Measurements from ENCODE around the gene SCYGR5. TPM values are rescaled to one million over a fixed set of nuclear protein-coding genes. Genes with fewer than 3 reads are reported as not detected.
"Not testable (repeated sequence)": the region's sequence is repeated elsewhere in the genome, so short reads cannot be mapped to it uniquely, and the experiment has no call there.

The SCYGR5 gene
- total RNA-seq, 5 donors from 2014 or later (not counting 1 experiment from before 2014, with no cell fraction given) = not detected

DNA sequence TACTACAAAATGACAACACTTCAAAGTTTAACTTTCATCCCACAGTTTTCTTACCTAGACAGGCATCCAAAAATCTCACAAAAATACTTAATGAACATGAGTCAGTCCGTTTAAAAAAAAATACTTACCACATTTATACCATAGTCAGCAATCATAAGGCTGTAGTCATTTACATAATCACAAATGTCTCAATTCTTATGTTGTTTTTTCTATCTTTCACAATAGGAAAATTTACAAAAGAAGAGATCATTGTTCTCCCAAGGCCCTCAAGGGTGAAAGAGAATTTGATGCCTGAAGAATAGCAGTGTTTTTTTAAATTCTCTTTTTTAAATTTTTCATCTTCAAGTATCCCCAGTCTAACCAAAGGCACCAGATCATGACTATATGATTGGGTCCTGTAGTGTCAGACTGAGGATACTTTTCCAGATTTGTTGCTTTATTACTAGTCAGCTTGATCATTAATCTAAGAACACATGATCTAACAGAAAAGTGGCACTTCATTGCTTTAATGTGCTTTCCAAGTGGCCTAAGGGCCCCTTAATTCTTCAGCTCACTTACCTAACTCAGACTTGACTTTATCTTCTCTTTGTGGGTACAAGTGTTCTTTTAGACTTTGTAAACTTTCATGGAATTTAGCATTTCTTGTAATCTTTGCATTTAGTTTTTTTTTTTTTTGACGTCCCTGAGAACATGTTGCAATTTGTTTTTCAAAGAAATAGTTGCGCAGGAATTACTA lies 4.7 kb downstream of the SCYGR5 start:
- ChIA-PET CTCF (interaction anchor here in 1 of 2 donors (0.7 kb wide), 1 partner anchor 1332 kb away, joined by 6 read pairs; no protein-coding TSS in a partner anchor), POLR2A (no interaction called here)
- Histone ChIP-seq H3K27ac (ENCODE audit: low read length) (no peak overlapping the region), H3K4me1 (ENCODE audit: control insufficient read depth in 1 of 2, extremely low read depth in 1 of 2, insufficient read depth in 2 of 2, low read length in 2 of 2) (no peaks in the 10 kb centered on the region), H3K27me3 (replicated peaks in 1 of 2; ENCODE audit: control insufficient read depth in 2 of 2, extremely low read depth in 1 of 2, insufficient read depth in 2 of 2, low read length in 1 of 2) (no peaks in the 10 kb centered on the region), H3K4me3 (ENCODE audit: control insufficient read depth in 1 of 2, extremely low read depth in 1 of 2, low read length in 1 of 2) (no peak overlapping the region), H3K36me3 (ENCODE audit: control insufficient read depth in 2 of 2, extremely low read depth in 1 of 2, insufficient read depth in 1 of 2, low read length in 1 of 2) (no peaks in the 10 kb centered on the region), H3K9me3 (no peaks in the 10 kb centered on the region)
- Mint-ChIP-seq H3K27me3 (peaks cover 5 to 6% of the 10 kb centered on the region in 2 donors), H3K4me3 (no peak overlapping the region), H3K27ac (no peak overlapping the region), H3K36me3 (no peaks in the 10 kb centered on the region), H3K4me1 (no peaks in the 10 kb centered on the region), H3K9me3 (no peaks in the 10 kb centered on the region)
- DNase-seq (no peak), ATAC-seq (replicated peaks in 1 of 4) (no peak)
- WGBS (ENCODE audit: insufficient coverage) = no CpG with 5 or more reads among the region's 3 CpGs

GRCh38 chr2:227673620-227674019 lies 7.0 kb downstream of the SCYGR5 start:
- no CpG with 5 or more reads among the region's 5 CpGs for WGBS (ENCODE audit: insufficient coverage)
- peaks cover 5 to 11% of the 10 kb centered on the region in 2 donors for H3K27me3 Mint-ChIP-seq
- H3K4me1 Mint-ChIP-seq; POLR2A ChIA-PET; H3K9me3 Mint-ChIP-seq; H3K36me3 ChIP-seq (ENCODE audit: control insufficient read depth in 2 of 2, extremely low read depth in 1 of 2, insufficient read depth in 1 of 2, low read length in 1 of 2); DNase-seq; H3K4me3 ChIP-seq (ENCODE audit: control insufficient read depth in 1 of 2, extremely low read depth in 1 of 2, low read length in 1 of 2); H3K9me3 ChIP-seq; H3K4me1 ChIP-seq (ENCODE audit: control insufficient read depth in 1 of 2, extremely low read depth in 1 of 2, insufficient read depth in 2 of 2, low read length in 2 of 2); H3K27ac ChIP-seq (ENCODE audit: low read length); H3K4me3 Mint-ChIP-seq; ATAC-seq (replicated peaks in 1 of 4); H3K27ac Mint-ChIP-seq; H3K36me3 Mint-ChIP-seq; CTCF ChIA-PET; H3K27me3 ChIP-seq (replicated peaks in 1 of 2; ENCODE audit: control insufficient read depth in 2 of 2, extremely low read depth in 1 of 2, insufficient read depth in 2 of 2, low read length in 1 of 2): not testable (repeated sequence)

DNA sequence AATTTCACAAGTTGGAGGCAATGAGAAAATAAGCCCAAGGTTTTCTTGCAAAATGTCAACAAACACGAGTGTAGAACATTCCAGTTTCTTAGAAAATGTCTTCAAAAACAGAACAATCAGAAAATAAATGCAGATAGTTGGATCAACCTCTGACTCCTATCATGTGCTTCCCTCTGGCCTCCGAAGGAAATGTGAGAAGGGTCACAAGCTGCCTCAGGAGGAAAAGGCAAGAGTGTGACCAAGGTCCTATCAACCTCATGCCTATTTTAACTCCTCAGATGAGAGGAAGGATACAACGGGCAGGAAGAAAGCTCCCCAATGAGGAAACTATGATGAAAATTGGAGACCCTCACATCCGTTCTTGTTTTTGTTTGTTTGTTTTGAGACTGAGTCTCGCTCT lies 7.9 kb downstream of the SCYGR5 start:
- no peaks in the 10 kb centered on the region for H3K4me1 Mint-ChIP-seq
- no peak overlapping the region for H3K4me3 Mint-ChIP-seq
- CTCF ChIA-PET = no interaction called here

GRCh38 chr2:227677928-227678327 lies 11.3 kb downstream of the SCYGR5 start:
- Histone ChIP-seq H3K9me3 (no peaks in the 10 kb centered on the region), H3K27me3 (replicated peaks in 1 of 2; ENCODE audit: control insufficient read depth in 2 of 2, extremely low read depth in 1 of 2, insufficient read depth in 2 of 2, low read length in 1 of 2) (peaks cover 0 to 3% of the 10 kb centered on the region in 2 experiments), H3K4me1 (ENCODE audit: control insufficient read depth in 1 of 2, extremely low read depth in 1 of 2, insufficient read depth in 2 of 2, low read length in 2 of 2) (no peaks in the 10 kb centered on the region), H3K4me3 (ENCODE audit: control insufficient read depth in 1 of 2, extremely low read depth in 1 of 2, low read length in 1 of 2) (no peak overlapping the region), H3K27ac (ENCODE audit: low read length) (no peak overlapping the region), H3K36me3 (ENCODE audit: control insufficient read depth in 2 of 2, extremely low read depth in 1 of 2, insufficient read depth in 1 of 2, low read length in 1 of 2) (no peaks in the 10 kb centered on the region)
- no CpG with 5 or more reads among the region's 3 CpGs for WGBS (ENCODE audit: insufficient coverage)
- Mint-ChIP-seq H3K4me1 (no peaks in the 10 kb centered on the region), H3K9me3 (no peaks in the 10 kb centered on the region), H3K27ac (no peak overlapping the region), H3K27me3 (peaks cover 3 to 15% of the 10 kb centered on the region in 2 donors), H3K36me3 (no peaks in the 10 kb centered on the region), H3K4me3 (no peak overlapping the region)
- POLR2A ChIA-PET = no interaction called here
- ATAC-seq (replicated peaks in 1 of 4) (no peak), DNase-seq (no peak)
- CTCF ChIA-PET = no interaction called here

More for the DNA sequence above, 7.9 kb downstream of the SCYGR5 start:
- Mint-ChIP-seq H3K27me3 (peaks cover 5 to 11% of the 10 kb centered on the region in 2 donors), H3K27ac (no peak overlapping the region), H3K9me3 (no peaks in the 10 kb centered on the region), H3K36me3 (no peaks in the 10 kb centered on the region)
- Histone ChIP-seq H3K27me3 (replicated peaks in 1 of 2; ENCODE audit: control insufficient read depth in 2 of 2, extremely low read depth in 1 of 2, insufficient read depth in 2 of 2, low read length in 1 of 2) (peaks cover 0 to 3% of the 10 kb centered on the region in 2 experiments), H3K36me3 (ENCODE audit: control insufficient read depth in 2 of 2, extremely low read depth in 1 of 2, insufficient read depth in 1 of 2, low read length in 1 of 2) (no peaks in the 10 kb centered on the region), H3K4me1 (ENCODE audit: control insufficient read depth in 1 of 2, extremely low read depth in 1 of 2, insufficient read depth in 2 of 2, low read length in 2 of 2) (no peaks in the 10 kb centered on the region), H3K4me3 (ENCODE audit: control insufficient read depth in 1 of 2, extremely low read depth in 1 of 2, low read length in 1 of 2) (no peak overlapping the region), H3K9me3 (no peaks in the 10 kb centered on the region), H3K27ac (ENCODE audit: low read length) (no peak overlapping the region)
- 90% methylated on average over 3 of the region's 5 CpGs for WGBS (ENCODE audit: insufficient coverage)
- POLR2A ChIA-PET = no interaction called here
- DNase-seq (no peak), ATAC-seq (replicated peaks in 1 of 4) (no peak)

DNA sequence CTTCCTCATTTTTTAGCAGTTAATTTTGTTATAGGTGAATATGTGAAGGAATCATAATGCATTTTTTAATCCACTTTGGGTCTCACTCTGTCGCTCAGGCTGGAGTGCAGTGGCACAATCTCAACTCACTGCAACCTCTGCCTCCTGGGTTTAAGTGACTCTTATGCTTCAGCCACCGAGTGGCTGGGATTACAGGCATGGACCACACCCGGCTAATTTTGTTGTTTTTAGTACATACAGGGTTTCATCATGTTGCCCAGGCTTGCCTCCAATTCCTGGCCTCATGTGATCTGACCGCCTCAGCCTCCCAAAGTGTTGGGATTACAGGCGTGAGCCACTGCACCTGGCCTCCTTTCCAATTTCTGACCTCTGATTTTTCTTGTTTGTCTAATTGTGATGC lies 17.7 kb downstream of the SCYGR5 start:
- Mint-ChIP-seq H3K27me3 (peaks cover 25 to 26% of the 10 kb centered on the region in 2 donors), H3K36me3 (no peaks in the 10 kb centered on the region), H3K9me3 (no peaks in the 10 kb centered on the region), H3K27ac (no peak overlapping the region), H3K4me3 (no peak overlapping the region), H3K4me1 (no peaks in the 10 kb centered on the region)
- ChIA-PET CTCF (no interaction called here), POLR2A (no interaction called here)
- ATAC-seq (replicated peaks in 1 of 4) = no peak
- Histone ChIP-seq H3K36me3 (ENCODE audit: control insufficient read depth in 2 of 2, extremely low read depth in 1 of 2, insufficient read depth in 1 of 2, low read length in 1 of 2) (no peaks in the 10 kb centered on the region), H3K4me3 (ENCODE audit: control insufficient read depth in 1 of 2, extremely low read depth in 1 of 2, low read length in 1 of 2) (no peak overlapping the region), H3K27me3 (replicated peaks in 1 of 2; ENCODE audit: control insufficient read depth in 2 of 2, extremely low read depth in 1 of 2, insufficient read depth in 2 of 2, low read length in 1 of 2) (peaks cover 0 to 8% of the 10 kb centered on the region in 2 experiments), H3K4me1 (ENCODE audit: control insufficient read depth in 1 of 2, extremely low read depth in 1 of 2, insufficient read depth in 2 of 2, low read length in 2 of 2) (no peaks in the 10 kb centered on the region), H3K9me3 (no peaks in the 10 kb centered on the region), H3K27ac (ENCODE audit: low read length) (no peak overlapping the region)
- DNase-seq = no peak
- 81% methylated on average over 5 of the region's 5 CpGs for WGBS (ENCODE audit: insufficient coverage)

DNA sequence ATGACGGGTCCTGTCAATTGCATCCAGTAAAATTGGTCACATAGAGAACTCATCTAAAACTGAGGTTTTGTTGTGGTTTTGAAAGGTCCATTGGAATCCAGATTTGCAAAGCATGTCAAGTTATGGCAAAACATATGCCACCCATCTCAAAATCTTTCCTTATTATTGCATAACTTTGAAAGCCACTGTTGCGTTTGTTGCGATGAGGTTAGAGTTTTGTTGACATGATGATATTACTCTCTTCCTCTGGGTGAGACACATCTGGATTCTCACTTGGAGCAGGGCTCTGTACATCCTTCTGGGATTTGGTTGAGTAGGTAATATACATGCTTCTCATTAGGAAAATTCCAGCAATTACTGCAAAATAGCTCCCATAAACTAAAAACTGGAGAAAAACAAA lies 20.6 kb downstream of the SCYGR5 start:
- H3K9me3 Mint-ChIP-seq = no peaks in the 10 kb centered on the region

More for the DNA sequence above, 20.6 kb downstream of the SCYGR5 start:
- Mint-ChIP-seq H3K27me3 (peaks cover 33 to 35% of the 10 kb centered on the region in 2 donors), H3K4me3 (no peak overlapping the region), H3K4me1 (no peaks in the 10 kb centered on the region), H3K27ac (no peak overlapping the region), H3K36me3 (no peaks in the 10 kb centered on the region)
- Histone ChIP-seq H3K4me3 (ENCODE audit: control insufficient read depth in 1 of 2, extremely low read depth in 1 of 2, low read length in 1 of 2) (no peak overlapping the region), H3K27ac (ENCODE audit: low read length) (no peak overlapping the region), H3K36me3 (ENCODE audit: control insufficient read depth in 2 of 2, extremely low read depth in 1 of 2, insufficient read depth in 1 of 2, low read length in 1 of 2) (no peaks in the 10 kb centered on the region), H3K9me3 (no peaks in the 10 kb centered on the region), H3K27me3 (replicated peaks in 1 of 2; ENCODE audit: control insufficient read depth in 2 of 2, extremely low read depth in 1 of 2, insufficient read depth in 2 of 2, low read length in 1 of 2) (peaks cover 0 to 10% of the 10 kb centered on the region in 2 experiments), H3K4me1 (ENCODE audit: control insufficient read depth in 1 of 2, extremely low read depth in 1 of 2, insufficient read depth in 2 of 2, low read length in 2 of 2) (no peaks in the 10 kb centered on the region)
- WGBS (ENCODE audit: insufficient coverage) = no CpG with 5 or more reads among the region's 3 CpGs
- ChIA-PET POLR2A (no interaction called here), CTCF (no interaction called here)
- no peak for DNase-seq
- no peak for ATAC-seq (replicated peaks in 1 of 4)
